HepG2 (cell line): Measurements from ENCODE around the gene MICB. TPM values are rescaled to one million over a fixed set of nuclear protein-coding genes. Genes with fewer than 3 reads are reported as not detected.

Source experiments
- CBX2 ChIP-seq, 2 experiments: fragments of 200-600 bp in 1 of 2; sonication (generic); formaldehyde crosslinking in 1 of 2; IDR thresholded peaks; 2 replicates each; pipeline versions ENCODE4 v1.7.0 to v1.8.1; 2018 to 2022; ENCODE audit warnings: low read depth in 2 of 2, low read length in 1 of 2, mild to moderate bottlenecking in 1 of 2, missing genetic modification reagents in 1 of 2
- EZH2 ChIP-seq: conservative IDR thresholded peaks from 2 replicates; pipeline ENCODE4 v1.6.1; 2012; ENCODE audit warnings: mild to moderate bottlenecking, low read depth, low read length, moderate library complexity
- GLMP ChIP-seq: sonication (generic); formaldehyde crosslinking; IDR thresholded peaks from 2 replicates; pipeline ENCODE4 v1.9.0; 2021; ENCODE audit warnings: missing genetic modification reagents, mild to moderate bottlenecking, borderline replicate concordance
- REL ChIP-seq: sonication (generic); formaldehyde crosslinking; conservative IDR thresholded peaks from 2 replicates; pipeline ENCODE4 v1.8.0; 2022; ENCODE audit warnings: mild to moderate bottlenecking, missing genetic modification reagents, moderate library complexity
- RFX5 ChIP-seq: IDR thresholded peaks from 2 replicates; pipeline ENCODE4 v1.6.1; 2011; ENCODE audit warnings: low read depth, low read length, improper control_type of control experiment
- SIX4 ChIP-seq: sonication (generic); formaldehyde crosslinking; IDR thresholded peaks from 2 replicates; pipeline ENCODE4 v1.4.0; 2020; ENCODE audit warnings: missing genetic modification reagents
- ZNF431 ChIP-seq: sonication (generic); formaldehyde crosslinking; IDR thresholded peaks from 2 replicates; pipeline ENCODE4 v1.9.0; 2022; ENCODE audit warnings: missing genetic modification reagents, low read depth, mild to moderate bottlenecking, borderline replicate concordance
- ZNF615 ChIP-seq: sonication (generic); formaldehyde crosslinking; IDR thresholded peaks from 2 replicates; pipeline ENCODE4 v1.5.0; 2020; ENCODE audit warnings: mild to moderate bottlenecking, missing genetic modification reagents, borderline replicate concordance
- polyA plus RNA-seq, 8 experiments: library from polyadenylated mRNA; depleted of rRNA in 3 of 8; stranded (reverse) in 7 of 8; unstranded in 1 of 8; fragments of >200 nt; fragmentation: Illumina TruSeq in 4 of 8; extraction: Trizol in 4 of 8; gene quantifications; 2 replicates each; pipeline versions ENCODE4 v1.2.1 to v1.2.3, GENCODE V29; 2011 to 2016; ENCODE audit warnings: low read depth in 4 of 8, missing spikeins in 1 of 8, mixed read lengths in 1 of 8; ENCODE audit not compliant: insufficient read depth in 1 of 8
- total RNA-seq, 5 experiments: library from RNA; depleted of rRNA; stranded (reverse); fragments of >200 nt; fragmentation: Illumina TruSeq; extraction: Trizol; gene quantifications; 2 replicates each; pipeline ENCODE4 v1.2.3, GENCODE V29; 2016; ENCODE audit warnings: low read depth in 1 of 5
- TF ChIP-seq, protein P1 (sequence below): sonication (generic); formaldehyde crosslinking; IDR thresholded peaks from 2 replicates; pipeline ENCODE4 v1.4.0; 2020; ENCODE audit warnings: mild to moderate bottlenecking, missing genetic modification reagents, borderline replicate concordance

The MICB gene
- total and polyA plus RNA-seq, 2 of the 13 experiments (the other 11 are each of a cell fraction or from before 2014, with no cell fraction given), result 12.5 to 12.8 TPM

DNA sequence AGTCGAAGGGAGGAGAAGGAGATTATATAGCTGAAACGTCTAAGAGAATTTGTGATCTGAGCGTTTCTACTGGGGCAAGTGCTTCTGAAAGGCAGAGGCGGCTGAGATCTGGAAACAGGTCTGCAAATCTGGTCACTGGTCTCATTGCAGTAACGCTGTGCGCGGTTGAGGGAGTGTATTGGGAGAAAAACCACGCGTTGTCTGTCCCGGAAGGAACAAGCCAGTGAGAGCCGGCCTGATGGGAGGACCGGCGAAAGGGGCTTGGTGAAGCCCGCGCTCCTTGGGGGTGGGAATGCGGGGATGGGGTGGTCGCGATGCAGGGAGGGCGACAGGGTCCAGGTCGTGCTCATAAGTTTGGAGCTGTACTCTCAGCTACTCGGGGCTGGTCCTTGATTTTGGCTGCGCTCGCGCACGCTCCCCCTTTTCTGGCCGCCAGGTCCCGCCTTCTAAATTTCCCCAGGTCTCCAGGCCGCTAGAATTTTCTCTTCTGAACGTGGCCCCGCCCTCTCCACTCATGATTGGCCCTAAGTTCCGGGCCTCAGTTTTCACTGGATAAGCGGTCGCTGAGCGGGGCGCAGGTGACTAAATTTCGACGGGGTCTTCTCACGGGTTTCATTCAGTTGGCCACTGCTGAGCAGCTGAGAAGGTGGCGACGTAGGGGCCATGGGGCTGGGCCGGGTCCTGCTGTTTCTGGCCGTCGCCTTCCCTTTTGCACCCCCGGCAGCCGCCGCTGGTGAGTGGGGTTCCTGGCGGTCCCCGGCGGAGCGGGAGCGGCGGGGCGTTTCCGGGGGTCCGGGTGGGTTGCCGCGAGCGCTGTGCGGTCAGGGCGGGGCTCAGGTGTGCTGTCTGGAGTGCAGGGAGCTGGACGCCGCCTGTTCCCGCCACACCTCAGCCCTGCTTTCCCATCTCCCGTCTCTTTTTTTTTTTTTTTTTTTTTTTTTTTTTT lies at the start of gene MICB (continued):
- TF ChIP-seq GLMP (CRISPR knock-in tag), result no peak
- no peak for TF ChIP-seq EZH2
- no peak for TF ChIP-seq ZNF431 (CRISPR knock-in tag)
- TF ChIP-seq CBX2 (IDR thresholded peaks at IDR 0.05; ENCODE audit: low read depth, low read length), result no peak
- TF ChIP-seq CBX2 (CRISPR knock-in tag; IDR thresholded peaks at IDR 0.05; ENCODE audit: low read depth), result no peak
- no peak for TF ChIP-seq REL
- TF ChIP-seq RFX5, result no peak
- TF ChIP-seq, protein P1, sequence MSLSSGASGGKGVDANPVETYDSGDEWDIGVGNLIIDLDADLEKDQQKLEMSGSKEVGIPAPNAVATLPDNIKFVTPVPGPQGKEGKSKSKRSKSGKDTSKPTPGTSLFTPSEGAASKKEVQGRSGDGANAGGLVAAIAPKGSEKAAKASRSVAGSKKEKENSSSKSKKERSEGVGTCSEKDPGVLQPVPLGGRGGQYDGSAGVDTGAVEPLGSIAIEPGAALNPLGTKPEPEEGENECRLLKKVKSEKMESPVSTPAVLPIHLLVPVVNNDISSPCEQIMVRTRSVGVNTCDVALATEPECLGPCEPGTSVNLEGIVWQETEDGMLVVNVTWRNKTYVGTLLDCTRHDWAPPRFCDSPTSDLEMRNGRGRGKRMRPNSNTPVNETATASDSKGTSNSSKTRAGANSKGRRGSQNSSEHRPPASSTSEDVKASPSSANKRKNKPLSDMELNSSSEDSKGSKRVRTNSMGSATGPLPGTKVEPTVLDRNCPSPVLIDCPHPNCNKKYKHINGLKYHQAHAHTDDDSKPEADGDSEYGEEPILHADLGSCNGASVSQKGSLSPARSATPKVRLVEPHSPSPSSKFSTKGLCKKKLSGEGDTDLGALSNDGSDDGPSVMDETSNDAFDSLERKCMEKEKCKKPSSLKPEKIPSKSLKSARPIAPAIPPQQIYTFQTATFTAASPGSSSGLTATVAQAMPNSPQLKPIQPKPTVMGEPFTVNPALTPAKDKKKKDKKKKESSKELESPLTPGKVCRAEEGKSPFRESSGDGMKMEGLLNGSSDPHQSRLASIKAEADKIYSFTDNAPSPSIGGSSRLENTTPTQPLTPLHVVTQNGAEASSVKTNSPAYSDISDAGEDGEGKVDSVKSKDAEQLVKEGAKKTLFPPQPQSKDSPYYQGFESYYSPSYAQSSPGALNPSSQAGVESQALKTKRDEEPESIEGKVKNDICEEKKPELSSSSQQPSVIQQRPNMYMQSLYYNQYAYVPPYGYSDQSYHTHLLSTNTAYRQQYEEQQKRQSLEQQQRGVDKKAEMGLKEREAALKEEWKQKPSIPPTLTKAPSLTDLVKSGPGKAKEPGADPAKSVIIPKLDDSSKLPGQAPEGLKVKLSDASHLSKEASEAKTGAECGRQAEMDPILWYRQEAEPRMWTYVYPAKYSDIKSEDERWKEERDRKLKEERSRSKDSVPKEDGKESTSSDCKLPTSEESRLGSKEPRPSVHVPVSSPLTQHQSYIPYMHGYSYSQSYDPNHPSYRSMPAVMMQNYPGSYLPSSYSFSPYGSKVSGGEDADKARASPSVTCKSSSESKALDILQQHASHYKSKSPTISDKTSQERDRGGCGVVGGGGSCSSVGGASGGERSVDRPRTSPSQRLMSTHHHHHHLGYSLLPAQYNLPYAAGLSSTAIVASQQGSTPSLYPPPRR (CRISPR knock-in tag), result no peak; the same call in 1 of the 2 replicates
- TF ChIP-seq ZNF615, result no peak
- TF ChIP-seq SIX4 (CRISPR knock-in tag), result no peak
- TF ChIP-seq, all 625 proteins: peak for 163
